GM12864 (cell line): ENCODE results near the gene CDH2.

Experiments used
- DNase-seq: peaks from one replicate; pipeline ENCODE4 v3.0.0-alpha.2; 2011; ENCODE audit warnings: low read depth
- H3K4me3 ChIP-seq: 2 replicates; pipeline ENCODE4 v1.5.1; 2011; ENCODE audit warnings: mild to moderate bottlenecking, low read depth, low read length, control low read depth
- CTCF ChIP-seq: IDR thresholded peaks from 2 replicates; pipeline ENCODE4 v1.5.1; 2011; ENCODE audit warnings: low read depth, mild to moderate bottlenecking, moderate library complexity, low read length, control low read depth, inconsistent platforms; ENCODE audit errors: missing control alignments

CDH2 gene

GRCh38 chr18:28030458-28030857 lies 146.5 kb downstream of the CDH2 start:
- no peak for DNase-seq
- TF ChIP-seq CTCF: no peak

GRCh38 chr18:28027755-28028154 lies 149.2 kb downstream of the CDH2 start:
- H3K4me3 ChIP-seq: no peak overlapping the region
- DNase-seq: no peak
- TF ChIP-seq CTCF: no peak

More at GRCh38 chr18:28030458-28030857, 146.5 kb downstream of the CDH2 start:
- H3K4me3 ChIP-seq: no peak overlapping the region

- TF ChIP-seq CTCF: no peak
- no peak overlapping the region for H3K4me3 ChIP-seq
- DNase-seq: no peak
These were observed 157.4 kb downstream of the CDH2 start for GRCh38 chr18:28019425-28020108.

- no peak overlapping the region for H3K4me3 ChIP-seq
- TF ChIP-seq CTCF: no peak
- DNase-seq: no peak
These were observed 158.6 kb downstream of the CDH2 start for GRCh38 chr18:28018351-28018750.

- no peak for TF ChIP-seq CTCF
- DNase-seq: no peak
These were observed 161.3 kb downstream of the CDH2 start for GRCh38 chr18:28015671-28016070.

DNA sequence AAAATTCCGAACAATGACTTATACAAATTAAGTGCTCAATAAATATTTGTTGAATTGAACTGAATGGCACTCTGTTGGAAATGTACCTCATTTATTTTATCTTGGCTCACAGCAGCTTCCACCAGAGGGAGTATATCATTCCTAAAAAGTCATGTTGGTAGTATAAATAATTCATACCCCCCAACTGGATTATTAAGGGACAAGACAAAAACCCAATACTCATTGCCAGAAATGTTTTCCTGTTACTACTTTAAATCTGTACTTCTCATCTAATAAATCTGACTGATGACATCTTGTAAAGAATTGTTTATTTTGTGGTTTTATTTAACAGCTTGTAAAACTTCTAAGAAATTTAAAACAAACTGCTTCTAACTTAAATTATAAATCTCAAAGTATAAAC lies 163.9 kb downstream of the CDH2 start:
- no peak overlapping the region for H3K4me3 ChIP-seq
- no peak for TF ChIP-seq CTCF
- DNase-seq: no peak

More at GRCh38 chr18:28015671-28016070, 161.3 kb downstream of the CDH2 start:
- no peak overlapping the region for H3K4me3 ChIP-seq

DNA sequence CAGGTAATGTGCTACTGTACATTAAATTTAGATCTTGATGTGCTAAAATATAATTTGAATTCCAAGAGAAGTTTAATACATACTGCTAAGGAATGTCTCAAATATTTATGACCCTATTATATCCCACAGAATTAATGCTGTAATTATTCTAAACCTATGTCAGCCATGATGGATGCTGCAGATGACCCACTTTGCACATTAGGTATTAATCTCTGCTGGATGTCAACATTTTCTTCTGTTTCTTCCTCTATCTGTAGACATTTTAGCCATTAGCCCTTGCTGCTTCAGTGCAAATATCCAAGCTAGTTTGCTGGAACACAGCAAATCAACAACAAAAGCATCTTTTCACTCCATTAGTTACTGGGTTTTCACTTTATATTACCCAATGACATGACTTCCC lies 164.6 kb downstream of the CDH2 start:
- TF ChIP-seq CTCF: no peak
- no peak for DNase-seq
- H3K4me3 ChIP-seq: no peak overlapping the region
